Lower leg skin (tissue), 4 donors: ENCODE data around the gene SIMC1. TPM values are rescaled to one million over a fixed set of nuclear protein-coding genes. Genes with fewer than 3 reads are reported as not detected.

Source experiments
- DNase-seq, 2 donors: peaks; one replicate each; pipeline ENCODE4 v3.0.0-alpha.2; 2019; ENCODE audit warnings: low spot score in 2 of 2
- H3K4me3 ChIP-seq: fragments of 200-600 bp; sonication (generic); 2 replicates; pipeline ENCODE4 v1.5.1; 2017; ENCODE audit warnings: mild to moderate bottlenecking, low read depth; ENCODE audit not compliant: poor library complexity, severe bottlenecking
- CTCF ChIP-seq, 3 donors: fragments of 450-650 bp; IDR thresholded peaks; one replicate each; pipeline ENCODE4 v1.5.1; 2016; ENCODE audit warnings: antibody characterized with exemption in 3 of 3, mild to moderate bottlenecking in 3 of 3, moderate library complexity in 2 of 3
- POLR2A ChIP-seq, 2 donors: fragments of 450-650 bp; IDR thresholded peaks; one replicate each; pipeline ENCODE4 v1.6.1; 2016 to 2017; ENCODE audit warnings: antibody characterized with exemption in 2 of 2, mild to moderate bottlenecking in 1 of 2, moderate library complexity in 1 of 2
- WGBS, 2 donors: methylation state at CpG; one replicate each; pipeline ENCODE4 v1.1.5; 2018; 5-methylcytosine and 5-hydroxymethylcytosine counted together
- intact Hi-C: fragments of 100-400 bp; cut with DNase I; formaldehyde crosslinking; loops from one replicate; pipeline ENCODE4 v1.15.0; 2023; ENCODE audit warnings: low total_unique reads
- total RNA-seq, 4 donors: library from RNA; depleted of rRNA; stranded (reverse); fragments of >200 nt; gene quantifications; one replicate each; pipeline ENCODE4 v1.1.0, GENCODE V29; 2016

The SIMC1 gene
- total RNA-seq, 4 donors from 2014 or later: 7.5 to 14.9 (median 11.0) TPM

- TF ChIP-seq CTCF (IDR thresholded peaks at IDR 0.05) (no peak), POLR2A (IDR thresholded peaks at IDR 0.05) (no peak)
- no peak for DNase-seq
- intact Hi-C loops: no loop called here
- WGBS, 2 donors: 92% methylated on average over 16 of the region's 16 CpGs
- no peak overlapping the region for H3K4me3 ChIP-seq
These were observed 117.4 kb downstream of the SIMC1 start for GRCh38 chr5:176355400-176356178.

- no peak overlapping the region for H3K4me3 ChIP-seq
- WGBS, 2 donors: 87 to 98% methylated on average over 3 of the region's 3 CpGs
- intact Hi-C loops: no loop called here
These were observed 117.9 kb downstream of the SIMC1 start for GRCh38 chr5:176356179-176356566.

GRCh38 chr5:176359658-176360057 lies 121.4 kb downstream of the SIMC1 start:
- no peak for DNase-seq
- no peak overlapping the region for H3K4me3 ChIP-seq
- WGBS, 2 donors: 57 to 65% methylated on average over 4 of the region's 4 CpGs
- TF ChIP-seq POLR2A (IDR thresholded peaks at IDR 0.05) (no peak), CTCF (IDR thresholded peaks at IDR 0.05) (no peak)
- intact Hi-C loops: no loop called here

More at GRCh38 chr5:176356179-176356566, 117.9 kb downstream of the SIMC1 start:
- no peak for DNase-seq
- no peak for TF ChIP-seq CTCF (IDR thresholded peaks at IDR 0.05)
- TF ChIP-seq POLR2A (IDR thresholded peaks at IDR 0.05): no peak

- intact Hi-C loops: no loop called here
- DNase-seq: no peak
- 2 to 4% methylated on average over 20 to 27 of the region's 27 CpGs for WGBS, 2 donors
- TF ChIP-seq CTCF (IDR thresholded peaks at IDR 0.05): no peak
- TF ChIP-seq POLR2A (IDR thresholded peaks at IDR 0.05): no peak
- H3K4me3 ChIP-seq: peak overlapping the region; percentile 89
These were observed 122.7 kb downstream of the SIMC1 start for GRCh38 chr5:176360894-176361436.

GRCh38 chr5:176361437-176362232 lies 123.4 kb downstream of the SIMC1 start, which contains the start of gene KIAA1191:
Gene KIAA1191 (minus strand): TSS chr5:176361764. CDS start chr5:176359508, 2,256 bp downstream.
- intact Hi-C loops: no loop called here
- no peak for TF ChIP-seq POLR2A (IDR thresholded peaks at IDR 0.05)
- TF ChIP-seq CTCF (IDR thresholded peaks at IDR 0.05): no peak
- 1% methylated on average over 40 to 47 of the region's 56 CpGs for WGBS, 2 donors

More at GRCh38 chr5:176361437-176362232, 123.4 kb downstream of the SIMC1 start, which contains the start of gene KIAA1191:
- H3K4me3 ChIP-seq: peak within 1 kb of the TSS; percentile 89
- DNase-seq: peak; percentile 93 to 98
